Spleen (tissue), 7 donors: ENCODE results near the gene OR8G1.

ENCODE experiments used
- POLR2A ChIP-seq, 3 donors: fragments of 450-650 bp; IDR thresholded peaks; one replicate each; pipeline ENCODE4 v1.5.1; 2017; ENCODE audit warnings: antibody characterized with exemption in 3 of 3, mild to moderate bottlenecking in 1 of 3
- POLR2AphosphoS5 ChIP-seq, 3 donors: sonication (generic); formaldehyde crosslinking; IDR thresholded peaks; one replicate each; pipeline ENCODE4 v1.5.1; 2017; ENCODE audit warnings: antibody characterized with exemption in 3 of 3
- TF ChIP-seq, protein P1 (sequence below), 11 experiments: fragments of 200-600 bp in 7 of 11; fragments of 450-650 bp in 4 of 11; sonication (generic) in 4 of 11; IDR thresholded peaks in 8 of 11; conservative IDR thresholded peaks in 3 of 11; 1 replicate in 7 of 11; 2 replicates in 4 of 11; pipeline versions ENCODE4 v1.4.0 to v1.8.0; 2016 to 2021; ENCODE audit warnings: antibody characterized with exemption in 11 of 11, inconsistent platforms in 4 of 11, mild to moderate bottlenecking in 1 of 11
- donor health status: DM: no; HTN: no; CAD: no; lungs with moderate emphysema.
- donor health status: DM: no; HTN: no; CAD: no.
- donor health status: DM: no; HTN: no; CAD: no.

DNA sequence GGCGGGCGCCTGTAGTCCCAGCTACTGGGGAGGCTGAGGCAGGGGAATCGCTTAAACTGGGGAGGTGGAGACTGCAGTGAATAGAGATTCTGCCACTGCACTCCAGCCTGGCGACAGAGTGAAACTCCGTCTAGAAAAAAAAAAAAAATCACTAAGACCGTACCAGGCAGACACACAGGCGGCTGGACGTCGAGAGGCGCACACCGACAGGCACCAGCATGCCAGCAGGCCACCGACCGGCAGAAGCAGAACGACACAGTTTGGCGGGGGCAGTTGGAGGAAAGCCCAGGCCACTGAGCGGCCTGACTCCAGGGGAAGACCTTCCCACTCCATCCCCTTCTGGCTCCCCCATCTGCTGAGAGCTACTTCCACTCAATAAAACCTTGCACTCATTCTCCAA is 40.2 kb upstream of the OR8G1 start:
- TF ChIP-seq, protein P1, sequence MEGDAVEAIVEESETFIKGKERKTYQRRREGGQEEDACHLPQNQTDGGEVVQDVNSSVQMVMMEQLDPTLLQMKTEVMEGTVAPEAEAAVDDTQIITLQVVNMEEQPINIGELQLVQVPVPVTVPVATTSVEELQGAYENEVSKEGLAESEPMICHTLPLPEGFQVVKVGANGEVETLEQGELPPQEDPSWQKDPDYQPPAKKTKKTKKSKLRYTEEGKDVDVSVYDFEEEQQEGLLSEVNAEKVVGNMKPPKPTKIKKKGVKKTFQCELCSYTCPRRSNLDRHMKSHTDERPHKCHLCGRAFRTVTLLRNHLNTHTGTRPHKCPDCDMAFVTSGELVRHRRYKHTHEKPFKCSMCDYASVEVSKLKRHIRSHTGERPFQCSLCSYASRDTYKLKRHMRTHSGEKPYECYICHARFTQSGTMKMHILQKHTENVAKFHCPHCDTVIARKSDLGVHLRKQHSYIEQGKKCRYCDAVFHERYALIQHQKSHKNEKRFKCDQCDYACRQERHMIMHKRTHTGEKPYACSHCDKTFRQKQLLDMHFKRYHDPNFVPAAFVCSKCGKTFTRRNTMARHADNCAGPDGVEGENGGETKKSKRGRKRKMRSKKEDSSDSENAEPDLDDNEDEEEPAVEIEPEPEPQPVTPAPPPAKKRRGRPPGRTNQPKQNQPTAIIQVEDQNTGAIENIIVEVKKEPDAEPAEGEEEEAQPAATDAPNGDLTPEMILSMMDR (IDR thresholded peaks at IDR 0.05 in 8 of 11, conservative IDR thresholded peaks at IDR 0.05 in 3 of 11) = no peak
- TF ChIP-seq POLR2AphosphoS5 (IDR thresholded peaks at IDR 0.05) (no peak), POLR2A (IDR thresholded peaks at IDR 0.05) (no peak)
